ENCODE data around the gene ARHGAP28.

ARHGAP28 gene

DNA sequence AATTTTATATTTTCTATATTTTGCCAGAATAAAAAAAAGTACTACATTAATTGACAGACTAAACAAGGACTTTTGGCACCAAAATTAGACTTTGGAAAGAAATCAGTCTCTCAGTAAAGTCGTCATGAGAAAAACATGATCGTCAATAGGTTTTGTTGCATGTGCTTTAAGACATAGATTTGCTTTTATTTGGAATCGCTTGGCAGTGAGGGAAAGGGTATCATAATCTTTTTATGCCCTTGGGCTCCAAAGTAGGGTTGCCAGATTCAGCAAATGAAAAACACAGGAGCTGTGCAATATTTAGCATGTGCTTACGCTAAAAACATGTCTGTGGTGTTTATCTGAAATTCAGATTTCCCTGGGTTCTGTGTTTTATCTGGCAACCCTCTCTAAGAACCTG is 210.5 kb downstream of the ARHGAP28 start:
- DNase-seq: no peak

DNA sequence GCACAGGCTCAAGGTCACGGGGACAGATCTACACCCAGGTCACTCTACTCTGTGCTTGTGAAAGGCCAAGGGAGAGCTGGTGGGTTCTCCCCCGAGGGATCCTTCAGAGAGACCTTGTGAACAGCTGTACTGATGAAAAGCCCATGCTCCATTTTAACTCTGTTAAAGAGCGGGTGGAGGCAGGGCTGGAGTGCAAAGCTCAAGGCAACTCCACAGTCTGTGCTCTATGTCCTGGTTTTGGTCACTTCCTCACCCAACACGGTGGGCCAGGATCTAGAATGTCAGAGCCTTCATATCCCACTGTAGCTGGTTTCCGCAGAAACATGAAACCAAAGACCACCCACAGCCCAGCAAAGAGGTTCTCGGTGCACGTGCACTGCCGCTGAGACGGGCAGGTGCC is 210.9 kb downstream of the ARHGAP28 start:
- DNase-seq: no peak

DNA sequence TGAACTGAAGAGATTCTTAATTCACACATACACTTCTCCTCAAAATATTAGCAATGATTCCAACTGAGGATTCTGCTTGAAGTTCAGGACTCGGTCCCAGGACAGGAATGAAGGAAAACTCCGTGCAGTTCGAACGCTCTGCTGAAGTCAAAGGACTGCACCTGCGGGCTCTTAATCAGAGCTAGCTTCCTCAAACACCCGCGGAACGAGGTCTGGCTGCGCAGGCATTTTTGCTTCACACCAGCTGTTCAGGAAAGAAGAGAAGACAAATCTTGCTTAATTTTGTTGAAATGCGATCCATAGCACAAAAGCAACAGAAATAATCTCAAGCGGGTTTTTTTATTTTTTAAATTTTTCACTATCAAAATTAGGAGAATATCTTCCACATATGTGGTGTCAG is 212.5 kb downstream of the ARHGAP28 start:
- no peak for DNase-seq

- no peak for DNase-seq
Measured at GRCh38 chr18:6942742-6943141, 213.2 kb downstream of the ARHGAP28 start.

GRCh38 chr18:6943143-6943542 is 213.6 kb downstream of the ARHGAP28 start:
- DNase-seq: no peak

GRCh38 chr18:6947338-6948030 is 218.0 kb downstream of the ARHGAP28 start:
- DNase-seq: no peak

DNA sequence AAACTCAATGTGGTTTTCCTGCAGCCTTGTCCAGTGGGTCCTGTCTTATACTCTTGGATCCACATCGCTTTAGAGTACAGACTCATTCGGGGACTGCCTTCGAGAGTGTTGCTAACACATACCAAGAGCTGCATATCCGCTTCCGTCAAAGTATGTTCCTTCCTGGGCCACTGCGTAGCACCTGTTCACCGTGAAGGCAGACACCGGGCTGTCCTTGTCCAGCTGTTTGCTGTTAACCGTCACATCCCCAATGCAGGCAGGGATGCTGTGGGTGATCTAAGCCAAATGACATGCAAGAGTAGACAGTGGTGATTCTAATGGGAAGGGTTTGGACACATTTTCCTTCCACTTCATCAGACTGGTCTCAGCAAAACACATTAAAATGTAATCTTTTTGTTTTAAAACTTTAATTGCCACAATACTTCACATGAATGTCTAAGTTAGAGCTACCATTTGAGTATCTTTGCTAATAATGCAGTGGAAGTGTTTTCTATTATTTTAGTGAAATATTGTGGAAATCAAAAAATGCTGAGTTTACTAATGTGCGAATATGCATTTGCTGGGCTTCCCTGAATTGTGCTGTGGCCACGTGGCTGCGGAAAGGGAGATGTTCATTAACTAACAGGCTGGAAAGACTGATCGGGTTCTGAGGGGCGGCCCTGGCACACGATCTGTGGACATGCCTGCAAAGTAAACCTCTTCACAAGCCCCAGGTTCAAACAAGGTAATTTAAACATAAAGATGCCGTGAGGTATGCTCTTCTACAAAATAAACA is 219.0 kb downstream of the ARHGAP28 start:
- DNase-seq: no peak

GRCh38 chr18:6949800-6950586 is 220.5 kb downstream of the ARHGAP28 start:
- no peak for DNase-seq

- DNase-seq: no peak
Measured at GRCh38 chr18:6950641-6951040, 221.1 kb downstream of the ARHGAP28 start.

- no peak for DNase-seq
Measured at GRCh38 chr18:6951336-6952090, 222.0 kb downstream of the ARHGAP28 start.

- no peak for DNase-seq
Measured at GRCh38 chr18:6954501-6954900, 225.0 kb downstream of the ARHGAP28 start.

DNA sequence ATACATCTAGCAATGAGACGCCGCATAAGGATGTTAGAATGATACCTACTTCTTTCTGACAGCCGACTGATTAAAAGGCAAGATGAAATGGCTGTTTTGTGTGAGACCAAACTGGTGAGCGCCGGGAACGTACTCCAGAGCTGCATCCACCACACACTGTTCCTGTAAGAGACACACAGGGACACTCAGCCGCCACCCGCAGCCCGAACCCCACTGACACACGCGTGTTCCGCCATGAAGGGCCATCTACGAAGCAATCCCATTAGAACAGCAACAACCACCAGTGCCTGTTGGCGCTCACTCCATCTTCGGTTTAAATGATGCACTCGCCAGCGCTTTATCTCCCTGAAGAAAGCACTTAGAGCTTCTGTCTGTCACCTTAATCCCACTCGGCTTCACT is 225.8 kb downstream of the ARHGAP28 start:
- DNase-seq: no peak

DNA sequence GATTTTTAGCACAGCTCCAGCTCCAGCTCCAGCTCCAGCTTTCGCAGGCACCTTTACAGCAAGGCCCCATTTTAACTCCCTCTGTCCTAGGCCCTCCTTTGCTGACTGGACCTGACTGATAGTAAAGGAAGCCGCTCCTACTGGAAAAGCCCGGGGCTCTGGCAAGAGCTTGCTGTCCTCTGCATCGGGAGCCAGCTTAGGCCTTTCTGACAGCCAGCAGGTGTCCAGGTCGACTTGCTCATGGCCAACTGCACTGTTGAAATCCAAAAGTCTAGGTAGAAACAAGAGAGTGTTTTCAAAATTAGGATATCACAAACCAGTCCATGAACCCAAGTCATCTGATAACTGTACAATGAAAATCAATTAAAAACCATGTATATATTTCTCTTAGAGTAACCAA is 227.0 kb downstream of the ARHGAP28 start:
- no peak for DNase-seq

DNA sequence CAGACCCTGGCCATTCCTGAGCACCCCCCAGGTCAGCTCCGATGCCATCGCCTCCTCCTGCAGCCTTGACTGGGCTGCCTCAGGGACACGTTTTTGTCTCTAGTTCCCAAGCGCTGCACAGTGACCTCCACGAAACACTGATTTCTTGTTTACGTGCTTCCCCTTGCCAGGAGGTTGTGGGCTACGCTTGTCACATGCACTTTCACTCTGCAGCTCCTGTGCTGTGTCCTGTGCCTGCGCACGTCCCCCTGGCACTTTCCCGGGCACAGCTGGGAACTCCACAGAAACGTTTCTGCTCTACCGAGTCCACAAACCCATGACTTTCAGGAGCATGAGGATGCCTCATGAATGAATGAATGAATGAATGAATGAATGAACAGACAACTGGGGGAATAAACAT is 227.5 kb downstream of the ARHGAP28 start:
- no peak for DNase-seq

DNA sequence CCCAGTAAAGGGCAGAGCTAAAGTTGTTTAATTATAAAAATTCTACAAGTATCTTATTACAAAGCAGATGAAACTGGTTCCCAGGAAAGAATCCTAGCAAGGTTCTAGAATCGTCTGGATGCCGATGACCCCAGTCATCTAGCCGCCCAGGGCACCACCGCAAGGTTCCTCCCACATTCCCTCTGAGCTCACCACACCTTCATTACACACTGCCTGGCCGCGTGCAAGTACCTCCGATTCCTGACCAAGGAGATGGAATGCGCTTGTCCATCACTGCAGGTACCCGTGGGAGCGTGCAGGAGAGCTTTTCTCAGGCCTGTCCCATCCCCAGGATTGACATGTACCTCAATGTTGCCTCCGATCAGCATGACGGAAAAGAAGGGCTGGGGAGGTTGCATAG is 229.6 kb downstream of the ARHGAP28 start:
- no peak for DNase-seq

DNA sequence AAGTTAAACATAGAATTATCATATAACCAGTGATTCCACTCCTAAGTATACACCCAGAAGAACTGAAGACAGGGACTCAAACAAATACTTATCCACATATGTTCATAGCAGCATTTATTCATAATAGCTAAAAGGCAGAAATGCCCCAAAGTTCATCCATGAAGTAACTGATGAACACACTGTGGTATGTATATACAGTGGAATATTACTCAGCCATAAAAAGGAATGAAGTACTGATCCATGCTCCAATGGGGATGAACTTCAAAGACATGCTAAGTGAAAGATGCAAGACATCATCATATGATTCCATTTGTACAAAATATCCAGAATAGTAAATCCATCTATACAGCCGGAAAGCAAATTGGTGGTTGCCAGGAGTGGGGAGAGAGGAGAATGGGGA is 230.6 kb downstream of the ARHGAP28 start:
- no peak for DNase-seq

- DNase-seq: no peak
Measured at GRCh38 chr18:6960656-6961055, 231.1 kb downstream of the ARHGAP28 start.

- no peak for DNase-seq
Measured at GRCh38 chr18:6961331-6961730, 231.8 kb downstream of the ARHGAP28 start.

- DNase-seq: no peak
Measured at GRCh38 chr18:6962571-6963451, 233.3 kb downstream of the ARHGAP28 start.

- no peak for DNase-seq
Measured at GRCh38 chr18:6963452-6964097, 234.1 kb downstream of the ARHGAP28 start.

Measured in cerebellar nuclear complex (tissue), 1 donor.